ENCODE results near the gene PTPN13. TPM values are rescaled to one million over a fixed set of nuclear protein-coding genes. Genes with fewer than 3 reads are reported as not detected.
"Not testable (repeated sequence)": the region's sequence is repeated elsewhere in the genome, so short reads cannot be mapped to it uniquely, and the experiment has no call there.

PTPN13 gene
- total RNA-seq, 1 experiment from 2014 or later: not detected

DNA sequence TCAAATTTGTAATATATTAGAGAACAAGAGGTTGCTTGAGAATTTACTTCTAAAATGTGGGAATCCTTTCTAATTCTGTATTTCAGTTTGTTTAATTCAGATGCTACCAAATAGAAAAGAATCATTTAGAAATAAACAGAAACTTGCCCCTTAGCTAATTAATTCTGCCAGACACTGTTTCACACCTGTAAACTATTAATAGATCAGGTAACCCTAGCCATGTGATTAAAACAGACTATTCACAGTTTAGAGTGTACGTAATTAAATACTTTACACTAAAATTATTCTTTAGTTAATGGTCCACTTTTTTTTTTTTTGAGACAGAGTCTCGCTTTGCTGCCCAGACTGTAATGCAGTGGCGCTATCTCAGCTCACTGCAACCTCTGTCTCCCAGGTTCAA, 124.0 kb downstream of the PTPN13 start:
- DNase-seq (ENCODE audit: low read depth): no peak

DNA sequence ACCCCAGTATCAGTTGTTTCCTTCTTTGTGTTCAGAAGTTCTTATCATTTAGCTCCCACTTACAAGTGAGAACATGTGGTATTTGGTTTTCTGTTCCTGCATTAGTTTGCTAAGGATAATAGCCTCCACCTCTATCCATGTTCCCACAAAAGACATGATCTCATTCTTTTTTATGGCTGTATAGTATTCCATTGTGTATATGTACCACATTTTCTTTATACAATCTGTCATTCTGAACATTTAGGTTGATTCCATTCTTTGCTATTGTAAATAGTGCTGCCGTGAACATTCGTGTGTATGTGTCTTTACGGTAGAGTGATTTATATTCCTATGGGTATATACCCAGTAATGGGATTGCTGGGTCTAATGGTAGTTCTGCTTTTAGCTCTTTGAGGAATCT, 125.0 kb downstream of the PTPN13 start:
- DNase-seq (ENCODE audit: low read depth): not testable (repeated sequence)

DNA sequence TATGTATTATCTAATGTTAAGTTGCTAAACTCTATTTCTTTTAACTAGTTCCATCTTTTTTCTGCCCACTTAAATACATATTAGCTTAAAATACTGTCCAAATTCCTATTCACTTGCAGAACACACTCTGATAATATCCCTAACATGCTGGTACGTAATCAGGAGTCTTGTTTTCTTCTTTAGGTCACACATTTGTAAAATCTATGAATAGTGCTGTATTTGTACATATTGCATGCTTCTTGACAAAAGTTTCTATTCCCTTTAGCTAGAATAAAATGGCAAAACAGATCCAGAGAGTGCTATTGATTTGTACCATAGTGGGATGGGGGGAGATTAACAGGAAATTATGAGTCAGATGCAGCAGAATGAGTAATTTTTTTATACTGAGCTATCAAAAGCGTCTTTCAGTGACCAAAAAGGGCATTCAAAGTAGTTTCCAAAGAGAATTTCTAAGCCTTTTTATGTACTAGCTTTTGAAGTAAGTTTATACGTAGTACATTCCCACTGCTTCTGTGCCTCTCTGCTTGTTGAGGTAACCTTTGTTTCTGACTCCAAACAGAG, 126.5 kb downstream of the PTPN13 start:
- no peak for DNase-seq (ENCODE audit: low read depth)

- DNase-seq (ENCODE audit: low read depth): no peak
Measured at GRCh38 chr4:86721412-86721811, 127.3 kb downstream of the PTPN13 start.

DNA sequence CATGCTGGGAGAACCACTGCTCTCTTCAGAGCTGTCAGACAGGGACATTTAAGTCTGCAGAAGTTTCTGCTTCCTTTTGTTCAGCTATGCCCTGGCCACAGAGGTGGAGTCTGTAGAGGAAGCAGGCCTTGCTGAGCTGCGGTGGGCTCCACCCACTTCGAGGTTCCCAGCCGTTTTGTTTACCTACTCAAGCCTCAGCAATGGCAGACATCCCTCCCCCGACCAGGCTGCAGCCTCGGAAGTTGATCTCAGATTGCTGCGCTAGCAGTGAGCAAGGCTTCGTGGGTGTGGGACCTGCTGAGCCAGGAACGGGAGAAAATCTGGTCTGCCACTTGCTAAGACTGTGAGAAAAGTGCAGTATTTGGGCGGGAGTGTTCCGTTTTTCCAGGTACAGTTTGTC, 136.2 kb downstream of the PTPN13 start:
- no peak for DNase-seq (ENCODE audit: low read depth)

- DNase-seq (ENCODE audit: low read depth): no peak
Measured at GRCh38 chr4:86737244-86737643, 143.1 kb downstream of the PTPN13 start.

DNA sequence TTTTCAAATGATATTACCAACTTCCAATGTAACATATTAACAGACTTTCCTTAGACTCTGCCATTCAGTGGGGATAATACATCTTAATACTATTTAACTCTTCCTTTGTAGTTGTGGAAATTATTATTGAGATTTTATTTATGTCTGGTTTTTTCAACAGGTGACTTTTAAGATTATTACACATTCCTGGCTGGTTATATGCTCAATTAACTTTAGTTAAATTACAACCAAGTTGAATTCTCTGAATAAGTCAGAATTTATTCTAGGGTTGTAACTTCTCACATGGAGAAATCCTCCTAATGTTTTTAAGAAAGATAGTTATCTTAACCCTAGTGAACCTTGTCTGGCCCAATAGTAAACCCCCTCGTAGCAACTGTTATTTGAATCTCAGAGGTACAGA, 147.7 kb downstream of the PTPN13 start:
- DNase-seq (ENCODE audit: low read depth): no peak

DNA sequence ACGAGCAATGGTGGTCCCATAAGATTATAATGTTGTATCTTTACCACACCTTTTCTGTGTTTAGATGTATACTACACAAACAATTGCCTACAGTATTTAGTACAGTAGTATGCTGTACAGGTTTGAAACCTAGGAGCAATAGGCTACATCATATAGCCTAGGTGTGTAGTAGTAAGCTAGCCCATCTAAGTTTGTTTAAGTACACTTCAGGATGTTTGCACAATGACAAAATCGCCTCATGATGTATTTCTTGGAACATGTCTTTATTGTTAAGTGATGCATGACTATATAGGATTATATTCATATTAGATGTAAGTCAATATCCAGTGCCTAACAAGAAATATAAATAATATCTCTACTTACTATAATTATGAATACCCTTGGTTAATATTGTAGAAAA, 150.5 kb downstream of the PTPN13 start:
- DNase-seq (ENCODE audit: low read depth): no peak

DNA sequence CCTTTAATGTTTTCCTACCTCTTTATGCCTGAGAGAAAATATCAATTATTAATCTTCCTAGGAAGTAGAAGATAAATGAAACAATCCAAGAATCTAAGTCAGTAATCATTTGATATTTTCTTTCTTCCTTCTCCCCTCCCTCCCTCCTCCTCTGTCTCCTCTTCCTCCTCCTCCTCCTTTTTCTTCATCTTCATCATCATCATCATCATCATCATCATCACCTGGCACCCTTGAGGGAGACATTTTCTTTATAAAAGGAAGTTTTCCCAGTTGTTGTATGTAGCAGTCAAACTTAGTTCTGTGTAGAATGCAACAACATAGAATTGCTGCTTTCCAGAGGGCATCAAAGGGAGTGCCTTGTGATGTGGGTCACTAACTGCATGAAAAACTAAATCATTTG, 155.0 kb downstream of the PTPN13 start:
- DNase-seq (ENCODE audit: low read depth): no peak

- no peak for DNase-seq (ENCODE audit: low read depth)
Measured at GRCh38 chr4:86755388-86755787, 161.3 kb downstream of the PTPN13 start.

- DNase-seq (ENCODE audit: low read depth): no peak
Measured at GRCh38 chr4:86757468-86757867, 163.4 kb downstream of the PTPN13 start.

DNA sequence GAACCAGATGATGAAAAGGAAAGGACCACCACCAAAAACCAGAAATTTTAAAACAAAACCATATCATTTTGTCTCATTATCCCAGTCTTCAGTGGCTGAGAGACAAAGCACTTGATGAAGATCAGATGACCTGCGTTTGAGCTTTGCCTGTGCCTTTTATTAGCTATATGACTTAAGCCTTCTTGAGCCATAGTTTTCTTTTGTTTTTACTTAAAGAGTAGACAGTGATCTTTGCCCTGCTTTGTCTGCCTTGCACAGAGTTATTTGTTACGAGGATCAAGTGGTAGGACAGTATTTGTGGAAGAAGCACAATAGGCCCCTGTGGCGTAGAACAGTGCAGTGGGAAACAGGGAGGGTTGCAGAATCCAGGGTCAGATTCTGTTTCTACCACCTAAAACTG, 165.2 kb downstream of the PTPN13 start:
- no peak for DNase-seq (ENCODE audit: low read depth)

DNA sequence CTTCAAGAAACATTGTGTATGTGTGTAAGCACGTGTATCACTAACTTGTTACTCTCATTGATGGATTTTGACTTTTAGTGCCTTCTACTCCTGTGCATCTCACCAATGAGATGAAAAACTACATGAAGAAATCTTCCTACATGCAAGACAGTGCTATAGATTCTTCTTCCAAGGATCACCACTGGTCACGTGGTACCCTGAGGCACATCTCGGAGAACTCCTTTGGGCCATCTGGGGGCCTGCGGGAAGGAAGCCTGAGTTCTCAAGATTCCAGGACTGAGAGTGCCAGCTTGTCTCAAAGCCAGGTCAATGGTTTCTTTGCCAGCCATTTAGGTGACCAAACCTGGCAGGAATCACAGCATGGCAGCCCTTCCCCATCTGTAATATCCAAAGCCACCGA, 168.5 kb downstream of the PTPN13 start:
- no peak for DNase-seq (ENCODE audit: low read depth)

DNA sequence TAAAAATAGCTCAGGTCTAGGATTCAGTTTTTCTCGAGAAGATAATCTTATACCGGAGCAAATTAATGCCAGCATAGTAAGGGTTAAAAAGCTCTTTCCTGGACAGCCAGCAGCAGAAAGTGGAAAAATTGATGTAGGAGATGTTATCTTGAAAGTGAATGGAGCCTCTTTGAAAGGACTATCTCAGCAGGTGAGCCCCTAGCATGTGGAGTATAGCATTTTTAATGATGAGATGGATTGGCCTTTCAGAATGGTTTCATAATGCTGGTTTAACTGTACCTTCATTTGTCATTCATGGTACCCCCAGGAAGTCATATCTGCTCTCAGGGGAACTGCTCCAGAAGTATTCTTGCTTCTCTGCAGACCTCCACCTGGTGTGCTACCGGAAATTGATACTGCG, 175.7 kb downstream of the PTPN13 start:
- no peak for DNase-seq (ENCODE audit: low read depth)

DNA sequence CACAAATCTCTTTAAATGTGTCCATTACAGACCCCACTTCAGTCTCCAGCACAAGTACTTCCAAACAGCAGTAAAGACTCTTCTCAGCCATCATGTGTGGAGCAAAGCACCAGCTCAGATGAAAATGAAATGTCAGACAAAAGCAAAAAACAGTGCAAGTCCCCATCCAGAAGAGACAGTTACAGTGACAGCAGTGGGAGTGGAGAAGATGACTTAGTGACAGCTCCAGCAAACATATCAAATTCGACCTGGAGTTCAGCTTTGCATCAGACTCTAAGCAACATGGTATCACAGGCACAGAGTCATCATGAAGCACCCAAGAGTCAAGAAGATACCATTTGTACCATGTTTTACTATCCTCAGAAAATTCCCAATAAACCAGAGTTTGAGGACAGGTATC, 177.0 kb downstream of the PTPN13 start:
- DNase-seq (ENCODE audit: low read depth): no peak

GRCh38 chr4:86775061-86775460, 180.9 kb downstream of the PTPN13 start:
- no peak for DNase-seq (ENCODE audit: low read depth)

DNA sequence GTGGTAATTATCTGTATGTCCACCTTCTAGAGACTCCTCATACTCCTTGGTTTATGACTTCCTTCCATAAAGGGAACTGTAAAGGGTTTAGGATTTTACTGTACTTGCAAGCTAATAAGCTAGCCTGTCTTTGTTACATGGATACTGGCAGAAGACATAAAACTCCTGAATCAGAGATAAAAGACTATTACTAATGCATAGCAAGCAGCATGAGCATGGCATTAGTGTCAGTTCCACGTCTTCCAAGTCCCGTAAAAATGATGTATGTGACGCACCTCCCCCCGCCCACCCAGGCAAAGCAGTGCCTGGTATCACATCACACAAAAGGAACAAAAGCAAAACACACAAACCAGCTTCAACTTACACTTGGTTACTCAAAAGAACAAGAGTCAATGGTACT, 184.1 kb downstream of the PTPN13 start:
- no peak for DNase-seq (ENCODE audit: low read depth)

- no peak for DNase-seq (ENCODE audit: low read depth)
Measured at GRCh38 chr4:86788826-86789225, 194.7 kb downstream of the PTPN13 start.

- peak; percentile 0 for DNase-seq (ENCODE audit: low read depth)
Measured at GRCh38 chr4:86791126-86791525, 197.0 kb downstream of the PTPN13 start.

DNA sequence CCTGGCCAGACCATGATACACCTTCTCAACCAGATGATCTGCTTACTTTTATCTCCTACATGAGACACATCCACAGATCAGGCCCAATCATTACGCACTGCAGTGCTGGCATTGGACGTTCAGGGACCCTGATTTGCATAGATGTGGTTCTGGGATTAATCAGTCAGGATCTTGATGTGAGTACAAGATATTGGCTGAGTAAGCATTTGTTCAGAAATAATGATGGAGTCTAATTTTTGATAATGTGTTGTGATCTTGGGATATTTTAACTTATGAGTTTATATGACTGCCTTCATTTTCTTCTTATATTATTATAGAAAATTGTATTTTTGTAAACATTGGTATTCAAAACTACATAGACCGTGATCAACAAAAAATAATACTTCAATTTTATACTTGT, 215.7 kb downstream of the PTPN13 start:
- no peak for DNase-seq (ENCODE audit: low read depth)

GRCh38 chr4:86810847-86811246, 216.7 kb downstream of the PTPN13 start:
- no peak for DNase-seq (ENCODE audit: low read depth)

GRCh38 chr4:86815653-86816052, 221.5 kb downstream of the PTPN13 start:
- no peak for DNase-seq (ENCODE audit: low read depth)

GRCh38 chr4:86816501-86817273, 222.6 kb downstream of the PTPN13 start:
- DNase-seq (ENCODE audit: low read depth): no peak

GRCh38 chr4:86818211-86818610, 224.1 kb downstream of the PTPN13 start:
- DNase-seq (ENCODE audit: low read depth): no peak
